ENCODE results near the gene CAMK1D. TPM values are rescaled to one million over a fixed set of nuclear protein-coding genes. Genes with fewer than 3 reads are reported as not detected.

Gene CAMK1D
- total RNA-seq, 1 experiment from 2014 or later = 6.3 TPM

DNA sequence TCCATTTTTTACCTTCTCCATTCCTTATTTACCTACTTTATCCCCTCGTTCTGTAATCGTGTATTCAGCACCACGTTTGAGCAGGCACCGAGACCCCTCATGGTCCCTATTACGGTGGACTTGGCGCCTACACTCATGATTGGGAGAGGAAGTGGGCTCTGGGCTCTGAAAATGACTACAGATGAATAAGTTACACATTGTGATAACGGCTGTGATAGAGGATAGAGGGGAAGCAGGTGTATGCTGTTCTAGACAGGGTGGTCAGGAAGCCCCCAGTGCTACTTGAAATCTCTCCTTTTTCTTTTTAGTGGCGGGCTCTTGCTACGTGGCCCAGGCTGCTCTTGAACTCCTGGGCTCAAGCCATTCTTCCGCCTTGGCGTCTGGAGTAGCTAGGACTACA, 59.8 kb downstream of the CAMK1D start:
- Histone ChIP-seq H3K14ac (ENCODE audit: insufficient read depth, low read length) (no peak overlapping the region), H3K23ac (ENCODE audit: insufficient read length, low read depth, low read length) (no peak overlapping the region), H3K4me1 (ENCODE audit: insufficient read depth, low read length) (no peaks in the 10 kb centered on the region), H3K27me3 (ENCODE audit: insufficient read depth, low read length) (no peaks in the 10 kb centered on the region), H3K4ac (ENCODE audit: low read depth, low read length) (no peak overlapping the region), H3K27ac (ENCODE audit: insufficient read length, low read depth, low read length) (no peak overlapping the region), H2BK15ac (ENCODE audit: low read depth, low read length) (no peak overlapping the region), H4K91ac (ENCODE audit: insufficient read length, low read depth, low read length) (no peak overlapping the region), H2BK120ac (ENCODE audit: low read depth, low read length, poor library complexity, severe bottlenecking) (no peak overlapping the region), H2AFZ (ENCODE audit: low read length) (no peak overlapping the region), H4K5ac (ENCODE audit: insufficient read length, low read depth, low read length) (no peak overlapping the region), H3K79me1 (ENCODE audit: insufficient read depth, low read depth, low read length, poor library complexity, severe bottlenecking) (no peaks in the 10 kb centered on the region), H3T11ph (ENCODE audit: low read length) (no peak overlapping the region), H3K79me2 (ENCODE audit: insufficient read depth, low read length) (no peaks in the 10 kb centered on the region), H2BK20ac (ENCODE audit: low read depth, low read length, poor library complexity, severe bottlenecking) (no peak overlapping the region), H4K20me1 (ENCODE audit: control insufficient read depth, insufficient read depth, insufficient read length) (no peaks in the 10 kb centered on the region), H2BK12ac (ENCODE audit: insufficient read length, low read depth, low read length) (no peak overlapping the region), H3K23me2 (ENCODE audit: insufficient read length, low read depth, low read length, poor library complexity, severe bottlenecking) (no peaks in the 10 kb centered on the region), H3K4me2 (ENCODE audit: insufficient read depth, insufficient read length, low read length) (no peak overlapping the region), H3K18ac (ENCODE audit: insufficient read length, low read depth, low read length) (no peak overlapping the region), H2BK5ac (ENCODE audit: insufficient read length, low read length) (no peak overlapping the region), H2AK5ac (ENCODE audit: insufficient read length, low read length) (no peak overlapping the region), H3K9ac (ENCODE audit: extremely low read depth, insufficient read length, low read length) (no peak overlapping the region), H3K56ac (ENCODE audit: insufficient read length, low read depth, low read length) (no peak overlapping the region), H4K8ac (replicated peaks; ENCODE audit: insufficient read length, low read depth, low read length) (no peak overlapping the region), H3K9me3 (ENCODE audit: control insufficient read depth, low read depth, low read length) (no peaks in the 10 kb centered on the region)
- Mint-ChIP-seq H3K27me3 (ENCODE audit: low read depth) (no peaks in the 10 kb centered on the region; the same call in 1 of the 2 replicates), H3K9me3 (peaks cover 0 to 2% of the 10 kb centered on the region in 2 experiments; a peak in 2 of 5 replicates), H3K36me3 (ENCODE audit: insufficient read depth in 1 of 3, low read depth in 3 of 3) (peaks cover 0 to 1% (median 0%) of the 10 kb centered on the region in 3 experiments; a peak in 3 of 7 replicates), H3K4me1 (peaks cover 5% of the 10 kb centered on the region in 2 experiments), H3K4me3 (no peak overlapping the region), H3K27ac (no peak overlapping the region)
- DNase-seq = no peak
- TF ChIP-seq, protein P1, sequence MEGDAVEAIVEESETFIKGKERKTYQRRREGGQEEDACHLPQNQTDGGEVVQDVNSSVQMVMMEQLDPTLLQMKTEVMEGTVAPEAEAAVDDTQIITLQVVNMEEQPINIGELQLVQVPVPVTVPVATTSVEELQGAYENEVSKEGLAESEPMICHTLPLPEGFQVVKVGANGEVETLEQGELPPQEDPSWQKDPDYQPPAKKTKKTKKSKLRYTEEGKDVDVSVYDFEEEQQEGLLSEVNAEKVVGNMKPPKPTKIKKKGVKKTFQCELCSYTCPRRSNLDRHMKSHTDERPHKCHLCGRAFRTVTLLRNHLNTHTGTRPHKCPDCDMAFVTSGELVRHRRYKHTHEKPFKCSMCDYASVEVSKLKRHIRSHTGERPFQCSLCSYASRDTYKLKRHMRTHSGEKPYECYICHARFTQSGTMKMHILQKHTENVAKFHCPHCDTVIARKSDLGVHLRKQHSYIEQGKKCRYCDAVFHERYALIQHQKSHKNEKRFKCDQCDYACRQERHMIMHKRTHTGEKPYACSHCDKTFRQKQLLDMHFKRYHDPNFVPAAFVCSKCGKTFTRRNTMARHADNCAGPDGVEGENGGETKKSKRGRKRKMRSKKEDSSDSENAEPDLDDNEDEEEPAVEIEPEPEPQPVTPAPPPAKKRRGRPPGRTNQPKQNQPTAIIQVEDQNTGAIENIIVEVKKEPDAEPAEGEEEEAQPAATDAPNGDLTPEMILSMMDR (conservative IDR thresholded peaks at IDR 0.05) = no peak
- no CpG with 5 or more reads among the region's 11 CpGs for WGBS (ENCODE audit: extremely low coverage, insufficient read length, low lambda C conversion rate)

Data from H9 (cell line).